B cell (primary cell): ENCODE data around the gene TWSG1. TPM values are rescaled to one million over a fixed set of nuclear protein-coding genes. Genes with fewer than 3 reads are reported as not detected.

Experiments
- ATAC-seq: fragments of 200-7000 bp; cut with Tn5 transposase; one replicate; pipeline ENCODE4 v1.10.0; 2021; ENCODE audit warnings: low read depth, mild to moderate bottlenecking, moderate number of reproducible peaks, moderate library complexity
- CTCF ChIA-PET: fragments of 350-600 bp; sonication (Branson Sonifier 250); formaldehyde crosslinking; loops from one replicate; lab custom pipeline; 2021; ENCODE audit warnings: antibody characterized with exemption, inconsistent platforms; lab: Charles Lee
- POLR2A ChIA-PET: fragments of 350-600 bp; sonication (Branson Sonifier 250); formaldehyde crosslinking; loops from one replicate; lab custom pipeline; 2021; ENCODE audit warnings: antibody characterized with exemption; lab: Charles Lee
- DNase-seq: peaks from one replicate; pipeline ENCODE4 v3.0.0; 2013
- H2AFZ ChIP-seq: 2 replicates; pipeline ENCODE4 v1.6.1; 2012; ENCODE audit warnings: mild to moderate bottlenecking, low read depth, low read length; ENCODE audit not compliant: insufficient read depth, poor library complexity, severe bottlenecking
- H3K27ac ChIP-seq, 2 donors: 1 replicate in 1 of 2; 2 replicates in 1 of 2; pipeline ENCODE4 v1.5.1; 2012 to 2013; ENCODE audit warnings: low read length in 2 of 2, mild to moderate bottlenecking in 2 of 2, moderate library complexity in 1 of 2
- H3K27me3 ChIP-seq, 4 experiments: fragments of 200-600 bp in 1 of 4; sonication (generic) in 1 of 4; replicated peaks in 1 of 4; 1 replicate in 2 of 4; 2 replicates in 2 of 4; pipeline versions ENCODE4 v1.6.1 to v1.7.0; 2013 to 2016; ENCODE audit warnings: low read length in 3 of 4, mild to moderate bottlenecking in 2 of 4, mixed read lengths in 1 of 4, moderate library complexity in 1 of 4; ENCODE audit not compliant: insufficient read depth in 4 of 4, control insufficient read depth in 3 of 4; ENCODE audit errors: control extremely low read depth in 1 of 4
- H3K36me3 ChIP-seq, 2 experiments: replicated peaks in 1 of 2; 1 replicate in 1 of 2; 2 replicates in 1 of 2; pipeline versions ENCODE4 v1.6.1 to v1.7.1; 2013; ENCODE audit warnings: low read length in 1 of 2; ENCODE audit not compliant: insufficient read depth in 2 of 2, control insufficient read depth in 1 of 2; ENCODE audit errors: control extremely low read depth in 1 of 2, extremely low read depth in 1 of 2
- H3K4me1 ChIP-seq, 2 donors: fragments of 200-600 bp in 1 of 2; sonication (generic) in 1 of 2; 1 replicate in 1 of 2; 2 replicates in 1 of 2; pipeline versions ENCODE4 v1.5.1 to v1.6.1; 2013 to 2017; ENCODE audit warnings: low read length in 2 of 2; ENCODE audit not compliant: control insufficient read depth in 2 of 2, insufficient read depth in 2 of 2
- H3K4me2 ChIP-seq: replicated peaks from 2 replicates; pipeline ENCODE3; 2012; ENCODE audit warnings: mild to moderate bottlenecking, low read depth, low read length; ENCODE audit not compliant: poor library complexity, severe bottlenecking
- H3K4me3 ChIP-seq, 5 experiments: fragments of 200-600 bp in 1 of 5; sonication (generic) in 1 of 5; 1 replicate in 3 of 5; 2 replicates in 2 of 5; pipeline versions ENCODE4 v1.5.1 to v1.7.0; 2011 to 2016; ENCODE audit warnings: low read length in 4 of 5, mild to moderate bottlenecking in 4 of 5, low read depth in 2 of 5, control low read depth in 1 of 5, moderate library complexity in 1 of 5; ENCODE audit not compliant: insufficient read depth in 1 of 5; ENCODE audit errors: control extremely low read depth in 1 of 5, extremely low read depth in 1 of 5
- H3K79me2 ChIP-seq: fragments of 200-600 bp; sonication (generic); one replicate; pipeline ENCODE4 v1.6.0; 2016; ENCODE audit warnings: low read length; ENCODE audit not compliant: control insufficient read depth, insufficient read depth
- H3K9ac ChIP-seq: fragments of 200-600 bp; sonication (generic); 2 replicates; pipeline ENCODE4 v1.6.1; 2017; ENCODE audit warnings: mild to moderate bottlenecking, low read length, moderate library complexity
- H3K9me3 ChIP-seq, 3 donors: one replicate each; pipeline versions ENCODE4 v1.6.1 to v1.7.1; 2013; ENCODE audit warnings: low read length in 2 of 3; ENCODE audit not compliant: control insufficient read depth in 2 of 3, insufficient read depth in 1 of 3; ENCODE audit errors: control extremely low read depth in 1 of 3
- H4K20me1 ChIP-seq: 2 replicates; pipeline ENCODE4 v1.6.0; 2012; ENCODE audit warnings: mild to moderate bottlenecking, low read length; ENCODE audit not compliant: insufficient read depth, control insufficient read depth, poor library complexity, severe bottlenecking
- H3K27ac Mint-ChIP-seq: one replicate; pipeline ENCODE4 v1.8.0; 2021; ENCODE audit warnings: mixed read lengths
- H3K27me3 Mint-ChIP-seq: one replicate; pipeline ENCODE4 v1.8.0; 2021; ENCODE audit warnings: mixed read lengths
- H3K4me1 Mint-ChIP-seq: one replicate; pipeline ENCODE4 v1.8.0; 2021; ENCODE audit warnings: mixed read lengths
- H3K4me3 Mint-ChIP-seq: one replicate; pipeline ENCODE4 v1.8.0; 2021; ENCODE audit warnings: mixed read lengths
- H3K9me3 Mint-ChIP-seq: one replicate; pipeline ENCODE4 v1.8.0; 2022; ENCODE audit warnings: mixed read lengths; ENCODE audit not compliant: insufficient read depth
- CTCF ChIP-seq: fragments of 200-600 bp; IDR thresholded peaks from one replicate; pipeline ENCODE4 v1.8.0; 2022; ENCODE audit warnings: antibody characterized with exemption, mild to moderate bottlenecking
- EZH2 ChIP-seq: IDR thresholded peaks from 2 replicates; pipeline ENCODE4 v1.6.1; 2012; ENCODE audit warnings: borderline replicate concordance, low read depth, mild to moderate bottlenecking, moderate library complexity, low read length; ENCODE audit not compliant: insufficient read depth, poor library complexity, severe bottlenecking
- WGBS: methylation state at CpG from one replicate; pipeline ENCODE4 v1.1.5; 2013; ENCODE audit warnings: missing lambda C conversion rate; ENCODE audit not compliant: insufficient coverage; 5-methylcytosine and 5-hydroxymethylcytosine counted together
- intact Hi-C: fragments of 100-400 bp; cut with micrococcal nuclease; formaldehyde crosslinking; loops from one replicate; pipeline ENCODE4 v1.10.0; 2022
- polyA plus RNA-seq: library from polyadenylated mRNA; depleted of rRNA; stranded (reverse); fragments of >200 nt; gene quantifications from 2 replicates; pipeline ENCODE4 v1.2.3, GENCODE V29; 2012
- total RNA-seq, 2 donors: library from RNA; stranded (reverse); fragments of 120-200 nt in 1 of 2; gene quantifications; 1 replicate in 1 of 2; 2 replicates in 1 of 2; pipeline versions ENCODE4 v1.2.3 to v1.2.4, GENCODE V29; 2013 to 2022

TWSG1 gene
- total and polyA plus RNA-seq, 2 donors (not counting 1 experiment from before 2014, with no cell fraction given), result 1.1 to 6.3 TPM

- H3K27ac Mint-ChIP-seq, result no peak overlapping the region
- H3K4me3 ChIP-seq, result no peak overlapping the region
- H4K20me1 ChIP-seq, result no peaks in the 10 kb centered on the region
- H3K27me3 ChIP-seq, result no peaks in the 10 kb centered on the region
- H3K4me1 ChIP-seq, result peaks cover 5 to 14% of the 10 kb centered on the region in 2 donors
- ChIA-PET POLR2A (interaction anchor here (0.7 kb wide), 1 partner anchor 25 kb away, joined by 3 read pairs; no protein-coding TSS in a partner anchor), CTCF (no interaction called here)
- no peak for TF ChIP-seq EZH2
- TF ChIP-seq CTCF, result no peak
- 96% methylated on average over 13 of the region's 17 CpGs for WGBS
- H3K4me3 Mint-ChIP-seq, result no peak overlapping the region
- no peak overlapping the region for H3K27ac ChIP-seq
- peaks cover 0 to 7% (median 2%) of the 10 kb centered on the region in 3 donors for H3K9me3 ChIP-seq
- intact Hi-C loops, result no loop called here
- H3K4me2 ChIP-seq, result no peak overlapping the region
- no peaks in the 10 kb centered on the region for H3K27me3 Mint-ChIP-seq
- DNase-seq (no peak), ATAC-seq (no peak)
- H3K36me3 ChIP-seq, result no peaks in the 10 kb centered on the region
- no peaks in the 10 kb centered on the region for H3K9me3 Mint-ChIP-seq
- no peak overlapping the region for H2AFZ ChIP-seq
- H3K9ac ChIP-seq, result no peak overlapping the region
- H3K4me1 Mint-ChIP-seq, result peaks cover 12% of the 10 kb centered on the region
- H3K79me2 ChIP-seq, result no peaks in the 10 kb centered on the region
Observed at GRCh38 chr18:9435041-9435440, 100.5 kb downstream of the TWSG1 start.

GRCh38 chr18:9436206-9436929 lies 101.8 kb downstream of the TWSG1 start:
- no peak for ATAC-seq
- no peaks in the 10 kb centered on the region for H3K9me3 Mint-ChIP-seq

More at GRCh38 chr18:9436206-9436929, 101.8 kb downstream of the TWSG1 start:
- no peak overlapping the region for H3K4me3 ChIP-seq
- no peak overlapping the region for H3K4me2 ChIP-seq
- Mint-ChIP-seq H3K4me3 (no peak overlapping the region), H3K27me3 (no peaks in the 10 kb centered on the region), H3K4me1 (peaks cover 15% of the 10 kb centered on the region), H3K27ac (no peak overlapping the region)
- H3K9me3 ChIP-seq, result peaks cover 0 to 7% (median 0%) of the 10 kb centered on the region in 3 donors
- no peaks in the 10 kb centered on the region for H3K27me3 ChIP-seq
- peaks cover 5 to 14% of the 10 kb centered on the region in 2 donors for H3K4me1 ChIP-seq
- no peak overlapping the region for H3K9ac ChIP-seq
- H2AFZ ChIP-seq, result no peak overlapping the region
- no peaks in the 10 kb centered on the region for H3K79me2 ChIP-seq
- ChIA-PET POLR2A (no interaction called here), CTCF (interaction anchor here (0.7 kb wide), 1 partner anchor 81 kb away, joined by 3 read pairs; no protein-coding TSS in a partner anchor)
- H4K20me1 ChIP-seq, result no peaks in the 10 kb centered on the region
- no peaks in the 10 kb centered on the region for H3K36me3 ChIP-seq
- TF ChIP-seq EZH2 (no peak), CTCF (no peak)
- 67% methylated on average over 1 of the region's 5 CpGs for WGBS
- intact Hi-C loops, result no loop called here
- H3K27ac ChIP-seq, result no peak overlapping the region
- DNase-seq, result no peak
